SK-N-SH (cell line): ENCODE data around the gene IST1.

ENCODE experiments used
- NFIC ChIP-seq: IDR thresholded peaks from 2 replicates; pipeline ENCODE4 v1.4.0; 2012; ENCODE audit warnings: borderline replicate concordance
- TF ChIP-seq, protein P1 (sequence below): fragments of 200-600 bp; sonication (generic); IDR thresholded peaks from 2 replicates; pipeline ENCODE4 v1.6.1; 2017; ENCODE audit warnings: antibody characterized with exemption, mild to moderate bottlenecking, moderate library complexity

- TF ChIP-seq, protein P1, sequence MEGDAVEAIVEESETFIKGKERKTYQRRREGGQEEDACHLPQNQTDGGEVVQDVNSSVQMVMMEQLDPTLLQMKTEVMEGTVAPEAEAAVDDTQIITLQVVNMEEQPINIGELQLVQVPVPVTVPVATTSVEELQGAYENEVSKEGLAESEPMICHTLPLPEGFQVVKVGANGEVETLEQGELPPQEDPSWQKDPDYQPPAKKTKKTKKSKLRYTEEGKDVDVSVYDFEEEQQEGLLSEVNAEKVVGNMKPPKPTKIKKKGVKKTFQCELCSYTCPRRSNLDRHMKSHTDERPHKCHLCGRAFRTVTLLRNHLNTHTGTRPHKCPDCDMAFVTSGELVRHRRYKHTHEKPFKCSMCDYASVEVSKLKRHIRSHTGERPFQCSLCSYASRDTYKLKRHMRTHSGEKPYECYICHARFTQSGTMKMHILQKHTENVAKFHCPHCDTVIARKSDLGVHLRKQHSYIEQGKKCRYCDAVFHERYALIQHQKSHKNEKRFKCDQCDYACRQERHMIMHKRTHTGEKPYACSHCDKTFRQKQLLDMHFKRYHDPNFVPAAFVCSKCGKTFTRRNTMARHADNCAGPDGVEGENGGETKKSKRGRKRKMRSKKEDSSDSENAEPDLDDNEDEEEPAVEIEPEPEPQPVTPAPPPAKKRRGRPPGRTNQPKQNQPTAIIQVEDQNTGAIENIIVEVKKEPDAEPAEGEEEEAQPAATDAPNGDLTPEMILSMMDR: no peak
- TF ChIP-seq NFIC: no peak
Measured at GRCh38 chr16:71852158-71852557, 43.2 kb upstream of the IST1 start.
